EH (cell line): ENCODE measurements around the gene SAP30L.

Experiments used
- DNase-seq: peaks from one replicate; pipeline ENCODE4 v3.0.0-alpha.2; 2015; ENCODE audit warnings: low read depth

The SAP30L gene

GRCh38 chr5:154466147-154466546 is 20.4 kb downstream of the SAP30L start:
- no peak for DNase-seq

- no peak for DNase-seq
These were observed 20.9 kb downstream of the SAP30L start for GRCh38 chr5:154466671-154467070.

GRCh38 chr5:154467655-154468354 is 22.0 kb downstream of the SAP30L start:
- peak; percentile 67 for DNase-seq

- no peak for DNase-seq
These were observed 24.3 kb downstream of the SAP30L start for GRCh38 chr5:154470137-154470536.

- DNase-seq = no peak
These were observed 25.4 kb downstream of the SAP30L start for GRCh38 chr5:154470947-154471870.

GRCh38 chr5:154472871-154473580 is 27.2 kb downstream of the SAP30L start:
- DNase-seq = peak; percentile 50

- no peak for DNase-seq
These were observed 27.9 kb downstream of the SAP30L start for GRCh38 chr5:154473581-154474283.

GRCh38 chr5:154474396-154475334 is 28.9 kb downstream of the SAP30L start:
- no peak for DNase-seq

- DNase-seq = no peak
These were observed 30.0 kb downstream of the SAP30L start for GRCh38 chr5:154475591-154476353.

- DNase-seq = no peak
These were observed 30.8 kb downstream of the SAP30L start for GRCh38 chr5:154476354-154477205.

- peak; percentile 32 for DNase-seq
These were observed 31.8 kb downstream of the SAP30L start for GRCh38 chr5:154477382-154478223.

- peak; percentile 47 for DNase-seq
These were observed 32.4 kb downstream of the SAP30L start, which contains the start of gene HAND1 for GRCh38 chr5:154478224-154478565. TSS of gene HAND1 (minus strand) at chr5:154478227. CDS start at chr5:154478008, 219 bp downstream.

- DNase-seq = no peak
These were observed 33.0 kb downstream of the SAP30L start for GRCh38 chr5:154478752-154479159.

GRCh38 chr5:154479160-154479943 is 33.6 kb downstream of the SAP30L start:
- DNase-seq = no peak

- DNase-seq = no peak
These were observed 34.4 kb downstream of the SAP30L start for GRCh38 chr5:154479944-154480750.

- DNase-seq = no peak
These were observed 35.0 kb downstream of the SAP30L start for GRCh38 chr5:154480847-154481246.
